Keratinocyte (primary cell): ENCODE results near the gene CLDN22.

Experiments used
- CTCF ChIP-seq, 3 experiments: IDR thresholded peaks in 1 of 3; conservative IDR thresholded peaks in 1 of 3; optimal IDR thresholded peaks in 1 of 3; 2 replicates in 2 of 3; 3 replicates in 1 of 3; pipeline versions ENCODE3 to v1.5.1; 2011; ENCODE audit warnings: low read length in 3 of 3, mild to moderate bottlenecking in 3 of 3, moderate library complexity in 2 of 3, control low read depth in 1 of 3, inconsistent platforms in 1 of 3; ENCODE audit not compliant: insufficient read depth in 2 of 3; ENCODE audit errors: extremely low read depth in 1 of 3
- EZH2 ChIP-seq: IDR thresholded peaks from one replicate; pipeline ENCODE4 v1.6.1; 2012; ENCODE audit warnings: inconsistent platforms, mild to moderate bottlenecking, low read length, moderate library complexity

DNA sequence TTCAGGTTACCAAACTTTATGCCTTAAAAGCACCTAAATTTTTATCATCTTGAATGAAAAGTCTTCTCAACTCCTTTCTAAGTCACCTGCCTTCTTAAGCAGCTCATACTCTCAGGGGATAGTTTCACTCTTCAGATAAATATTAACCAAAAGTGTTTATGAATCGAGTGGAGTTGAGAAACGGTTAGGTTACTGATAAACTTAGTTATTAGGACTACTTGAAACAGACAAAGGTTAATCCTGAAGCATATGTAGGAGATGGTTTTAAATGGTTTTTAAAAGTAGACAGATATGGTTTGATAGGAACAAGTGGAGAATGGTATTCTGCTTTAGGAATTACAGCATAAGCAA is 32.8 kb downstream of the CLDN22 start:
- no peak for TF ChIP-seq CTCF (optimal IDR thresholded peaks at IDR 0.05 in 1 of 3, IDR thresholded peaks at IDR 0.05 in 1 of 3, conservative IDR thresholded peaks at IDR 0.05 in 1 of 3; ENCODE audit: extremely low read depth in 1 of 3, insufficient read depth in 2 of 3, low read length in 3 of 3)
- no peak for TF ChIP-seq EZH2
